Neural progenitor cell (in vitro differentiated cells): Measurements from ENCODE around the gene RNF144A. TPM values are rescaled to one million over a fixed set of nuclear protein-coding genes. Genes with fewer than 3 reads are reported as not detected.

Source experiments
- DNase-seq: peaks from one replicate; pipeline ENCODE4 v3.0.0-alpha.2; 2016; ENCODE audit warnings: low spot score
- H2AFZ ChIP-seq: fragments of 200-600 bp; sonication (generic); replicated peaks from 2 replicates; pipeline ENCODE4 v1.6.1; 2016; ENCODE audit warnings: antibody characterized with exemption
- H3F3A ChIP-seq: fragments of 200-600 bp; sonication (generic); 2 replicates; pipeline ENCODE4 v1.6.1; 2016; ENCODE audit warnings: antibody characterized with exemption, low read depth
- H3K27ac ChIP-seq: fragments of 200-600 bp; sonication (generic); 2 replicates; pipeline ENCODE4 v1.5.1; 2016; ENCODE audit warnings: mild to moderate bottlenecking
- H3K27me3 ChIP-seq: fragments of 200-600 bp; sonication (generic); 2 replicates; pipeline ENCODE4 v1.6.1; 2016; ENCODE audit warnings: mild to moderate bottlenecking, moderate library complexity
- H3K36me3 ChIP-seq: fragments of 200-600 bp; sonication (generic); 2 replicates; pipeline ENCODE4 v1.5.1; 2016
- H3K4me1 ChIP-seq: fragments of 200-600 bp; sonication (generic); 2 replicates; pipeline ENCODE4 v1.6.1; 2016; ENCODE audit warnings: mixed run types
- H3K4me2 ChIP-seq: fragments of 200-600 bp; sonication (generic); 2 replicates; pipeline ENCODE4 v1.6.1; 2016
- H3K4me3 ChIP-seq: fragments of 200-600 bp; sonication (generic); 2 replicates; pipeline ENCODE4 v1.5.1; 2016
- H3K79me2 ChIP-seq: fragments of 200-600 bp; sonication (generic); 2 replicates; pipeline ENCODE4 v1.6.1; 2016; ENCODE audit warnings: low read depth
- H3K9ac ChIP-seq: fragments of 200-600 bp; sonication (generic); 2 replicates; pipeline ENCODE4 v1.6.1; 2016
- H3K9me3 ChIP-seq: fragments of 200-600 bp; sonication (generic); 2 replicates; pipeline ENCODE4 v1.5.1; 2016; ENCODE audit warnings: low read depth
- H4K20me1 ChIP-seq: fragments of 200-600 bp; sonication (generic); 2 replicates; pipeline ENCODE4 v1.6.1; 2016; ENCODE audit warnings: low read depth
- H3K27ac Mint-ChIP-seq: 3 replicates; pipeline ENCODE4 v1.8.0; 2021; ENCODE audit warnings: mixed read lengths
- H3K27me3 Mint-ChIP-seq: 2 replicates; pipeline ENCODE4 v1.8.0; 2022; ENCODE audit warnings: low read depth, mild to moderate bottlenecking, inconsistent platforms, moderate library complexity, mixed read lengths; ENCODE audit not compliant: insufficient read depth
- H3K36me3 Mint-ChIP-seq: 3 replicates; pipeline ENCODE4 v1.8.0; 2021; ENCODE audit warnings: mixed read lengths
- H3K4me1 Mint-ChIP-seq: 3 replicates; pipeline ENCODE4 v1.8.0; 2021; ENCODE audit warnings: mixed read lengths
- H3K4me3 Mint-ChIP-seq: 3 replicates; pipeline ENCODE4 v1.8.0; 2021; ENCODE audit warnings: mild to moderate bottlenecking, moderate library complexity, mixed read lengths
- H3K9me3 Mint-ChIP-seq: 3 replicates; pipeline ENCODE4 v1.8.0; 2020; ENCODE audit warnings: mixed read lengths
- CTCF ChIP-seq: fragments of 200-600 bp; sonication (generic); IDR thresholded peaks from 2 replicates; pipeline ENCODE4 v1.5.1; 2017; ENCODE audit warnings: antibody characterized with exemption, mild to moderate bottlenecking
- EZH2 ChIP-seq: fragments of 200-600 bp; sonication (generic); IDR thresholded peaks from 2 replicates; pipeline ENCODE4 v1.6.1; 2017; ENCODE audit warnings: antibody characterized with exemption, mild to moderate bottlenecking, moderate library complexity
- EZH2phosphoT487 ChIP-seq: fragments of 200-600 bp; sonication (generic); IDR thresholded peaks from 2 replicates; pipeline ENCODE4 v1.6.1; 2017; ENCODE audit warnings: antibody characterized with exemption
- total RNA-seq: library from RNA; depleted of rRNA; stranded (reverse); fragments of >200 nt; gene quantifications from 2 replicates; pipeline ENCODE4 v1.2.3, GENCODE V29; 2015; ENCODE audit warnings: low replicate concordance

The RNF144A gene
- total RNA-seq, 1 donor from 2014 or later = 32.0 TPM

- Histone ChIP-seq H3K27me3 (no peaks in the 10 kb centered on the region), H3K27ac (no peak overlapping the region), H3K4me3 (no peak overlapping the region), H3K4me1 (no peaks in the 10 kb centered on the region), H3K36me3 (no peaks in the 10 kb centered on the region), H3K9me3 (no peaks in the 10 kb centered on the region), H2AFZ (no peak overlapping the region), H3K9ac (no peak overlapping the region), H3K4me2 (no peak overlapping the region), H3K79me2 (no peaks in the 10 kb centered on the region), H4K20me1 (no peaks in the 10 kb centered on the region), H3F3A (no peaks in the 10 kb centered on the region)
- Mint-ChIP-seq H3K27ac (peak overlapping the region; percentile 92), H3K4me3 (no peak overlapping the region), H3K9me3 (no peaks in the 10 kb centered on the region), H3K4me1 (peaks cover 32% of the 10 kb centered on the region), H3K36me3 (peaks cover 28% of the 10 kb centered on the region), H3K27me3 (peaks cover 2% of the 10 kb centered on the region)
- DNase-seq = no peak
- TF ChIP-seq EZH2phosphoT487 (no peak), CTCF (no peak), EZH2 (no peak)
Measured at GRCh38 chr2:7007846-7008741, 90.9 kb downstream of the RNF144A start.

GRCh38 chr2:7009207-7009911, 92.1 kb downstream of the RNF144A start:
- TF ChIP-seq CTCF (no peak), EZH2 (no peak), EZH2phosphoT487 (no peak)
- no peaks in the 10 kb centered on the region for H3K4me1 ChIP-seq
- H3K9me3 ChIP-seq = no peaks in the 10 kb centered on the region
- no peaks in the 10 kb centered on the region for H3F3A ChIP-seq
- H4K20me1 ChIP-seq = no peaks in the 10 kb centered on the region
- no peaks in the 10 kb centered on the region for H3K27me3 ChIP-seq
- no peak overlapping the region for H3K27ac ChIP-seq
- DNase-seq = no peak
- no peaks in the 10 kb centered on the region for H3K9me3 Mint-ChIP-seq
- no peak overlapping the region for H3K4me2 ChIP-seq
- H3K4me3 Mint-ChIP-seq = no peak overlapping the region
- peaks cover 39% of the 10 kb centered on the region for H3K4me1 Mint-ChIP-seq
- H3K36me3 Mint-ChIP-seq = peaks cover 28% of the 10 kb centered on the region
- H3K9ac ChIP-seq = no peak overlapping the region
- H3K4me3 ChIP-seq = no peak overlapping the region
- H3K79me2 ChIP-seq = no peaks in the 10 kb centered on the region
- H3K27ac Mint-ChIP-seq = peak overlapping the region; percentile 84
- no peaks in the 10 kb centered on the region for H3K36me3 ChIP-seq
- peaks cover 2% of the 10 kb centered on the region for H3K27me3 Mint-ChIP-seq
- no peak overlapping the region for H2AFZ ChIP-seq

DNA sequence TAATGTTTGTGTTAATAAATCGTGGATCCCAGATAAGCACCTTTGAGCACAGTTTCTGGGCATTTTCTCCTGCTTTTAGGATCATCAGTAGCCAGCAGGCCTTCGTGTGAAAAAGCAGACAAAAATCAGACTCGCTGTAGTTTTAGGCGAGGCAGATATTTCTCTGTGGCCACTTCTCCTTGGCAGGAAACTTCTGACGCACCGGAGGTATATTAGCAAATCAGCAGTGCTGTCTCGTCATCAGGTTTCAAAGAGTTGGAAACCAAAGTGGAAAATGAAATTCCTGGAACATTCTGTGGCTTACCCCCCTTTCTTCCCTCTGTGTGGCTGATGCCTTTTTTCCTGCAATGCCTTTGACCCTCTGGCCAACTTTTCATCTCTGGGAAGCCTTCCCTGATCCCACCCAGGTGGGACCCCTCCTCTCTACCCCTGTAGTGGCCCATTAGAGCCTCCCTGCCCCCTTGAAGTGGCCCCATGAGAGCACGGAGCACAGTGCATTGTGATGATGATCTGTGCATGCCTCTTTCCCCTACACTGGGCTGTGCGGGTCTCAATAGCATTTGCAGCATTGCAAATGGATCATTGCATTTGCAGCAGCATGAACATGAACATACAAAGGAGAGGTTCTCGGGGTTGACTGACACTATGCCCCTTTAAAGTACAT, 93.3 kb downstream of the RNF144A start:
- DNase-seq = no peak
- Histone ChIP-seq H3K27ac (no peak overlapping the region), H3F3A (no peaks in the 10 kb centered on the region), H4K20me1 (no peaks in the 10 kb centered on the region), H3K4me3 (no peak overlapping the region), H3K4me1 (no peaks in the 10 kb centered on the region), H2AFZ (no peak overlapping the region), H3K4me2 (no peak overlapping the region), H3K79me2 (no peaks in the 10 kb centered on the region), H3K9me3 (no peaks in the 10 kb centered on the region), H3K27me3 (no peaks in the 10 kb centered on the region), H3K36me3 (no peaks in the 10 kb centered on the region), H3K9ac (no peak overlapping the region)
- Mint-ChIP-seq H3K4me1 (peaks cover 49% of the 10 kb centered on the region), H3K9me3 (no peaks in the 10 kb centered on the region), H3K36me3 (peaks cover 29% of the 10 kb centered on the region), H3K27me3 (no peaks in the 10 kb centered on the region), H3K4me3 (no peak overlapping the region), H3K27ac (peak overlapping the region; percentile 57)
- TF ChIP-seq EZH2phosphoT487 (no peak), CTCF (no peak)
